ENCODE results near the gene ZBTB32.

The ZBTB32 gene

GRCh38 chr19:35755550-35756376 is 51.4 kb downstream of the ZBTB32 start:
- DNase-seq = no peak

GRCh38 chr19:35756377-35757230 is 52.2 kb downstream of the ZBTB32 start, which contains the start of gene HSPB6:
Gene HSPB6, minus strand, starts transcription at chr19:35757029. Its CDS starts 21 bp downstream, at chr19:35757008.
- no peak for DNase-seq

GRCh38 chr19:35757231-35757748 is 52.9 kb downstream of the ZBTB32 start:
- DNase-seq = no peak

- DNase-seq = peak; percentile 98
Observed at GRCh38 chr19:35757749-35758608, 53.6 kb downstream of the ZBTB32 start, which contains the start of gene PROSER3. Gene PROSER3, plus strand, starts transcription at chr19:35758176. Its CDS starts 40 bp downstream, at chr19:35758216.

GRCh38 chr19:35759697-35760096 is 55.3 kb downstream of the ZBTB32 start:
- DNase-seq = no peak

GRCh38 chr19:35760711-35761349 is 56.5 kb downstream of the ZBTB32 start:
- no peak for DNase-seq

GRCh38 chr19:35764432-35765315 is 60.3 kb downstream of the ZBTB32 start:
- DNase-seq = no peak

Data from NCI-H1105 (cell line).